WI38 (cell line): ENCODE measurements around the gene ERICH4.

Experiments used
- H3K4me3 ChIP-seq: 2 replicates; pipeline ENCODE4 v1.5.1; 2011; ENCODE audit warnings: low read depth, mild to moderate bottlenecking, control low read depth, low read length
- CTCF ChIP-seq: IDR thresholded peaks from 2 replicates; pipeline ENCODE4 v1.5.1; 2012; ENCODE audit warnings: low read depth, mild to moderate bottlenecking, control low read depth, low read length

ERICH4 gene

GRCh38 chr19:41492843-41493242 lies 49.9 kb downstream of the ERICH4 start:
- no peak overlapping the region for H3K4me3 ChIP-seq
- TF ChIP-seq CTCF: no peak
